ENCODE results near the gene UBR4. TPM values are rescaled to one million over a fixed set of nuclear protein-coding genes. Genes with fewer than 3 reads are reported as not detected.

The UBR4 gene
- total RNA-seq, 1 donor from 2014 or later: 90.5 TPM

Other genes with a start within 250 kb of the UBR4 start
- gene EMC1, start 41.3 kb upstream of the UBR4 start, total RNA-seq: 65.6 TPM
- gene MRTO4, start 41.5 kb upstream of the UBR4 start, total RNA-seq: 24.8 TPM
- gene AKR7A3, start 78.5 kb upstream of the UBR4 start, total RNA-seq: 1.7 TPM
- 20.7 TPM for gene AKR7A2, start 101.9 kb upstream of the UBR4 start, total RNA-seq
- 11.6 TPM for gene SLC66A1, start 102.1 kb upstream of the UBR4 start, total RNA-seq

All from temporal lobe (tissue), 1 donor.